Neural cell (in vitro differentiated cells): ENCODE data around the gene CERKL. TPM values are rescaled to one million over a fixed set of nuclear protein-coding genes. Genes with fewer than 3 reads are reported as not detected.

Source experiments
- H2AFZ ChIP-seq: fragments of 200-600, 300-800 bp; sonication (generic), shearing (Covaris generic); 2 replicates; pipeline ENCODE4 v1.6.0; 2014; ENCODE audit warnings: low read depth, mild to moderate bottlenecking, antibody characterized with exemption, low read length, moderate library complexity
- H3F3A ChIP-seq: fragments of 200-600 bp; shearing (Covaris generic); 2 replicates; pipeline ENCODE4 v1.6.1; 2016; ENCODE audit warnings: mild to moderate bottlenecking, moderate library complexity, mixed read lengths, antibody characterized with exemption, low read length; ENCODE audit not compliant: insufficient read depth, poor library complexity, severe bottlenecking
- H3K27ac ChIP-seq: fragments of 200-600, 300-800 bp; sonication (generic), shearing (Covaris generic); 2 replicates; pipeline ENCODE4 v1.5.1; 2014; ENCODE audit warnings: mild to moderate bottlenecking, low read length, moderate library complexity
- H3K27me3 ChIP-seq: fragments of 300-800, 200-600 bp; sonication (generic), shearing (Covaris generic); 2 replicates; pipeline ENCODE4 v1.6.0; 2014; ENCODE audit warnings: mild to moderate bottlenecking, low read depth, low read length, moderate library complexity; ENCODE audit not compliant: insufficient read depth
- H3K36me3 ChIP-seq: fragments of 300-800, 200-600 bp; sonication (generic), shearing (Covaris generic); 2 replicates; pipeline ENCODE4 v1.5.1; 2014; ENCODE audit warnings: mild to moderate bottlenecking, antibody characterized with exemption, low read length, moderate library complexity; ENCODE audit not compliant: insufficient read depth
- H3K4me2 ChIP-seq: fragments of 300-800, 200-600 bp; sonication (generic), shearing (Covaris generic); 2 replicates; pipeline ENCODE4 v1.6.0; 2014; ENCODE audit warnings: mild to moderate bottlenecking, low read length
- H3K4me3 ChIP-seq: fragments of 300-800, 200-600 bp; sonication (generic), shearing (Covaris generic); 2 replicates; pipeline ENCODE4 v1.5.1; 2014; ENCODE audit warnings: mild to moderate bottlenecking, low read length, moderate library complexity
- H3K79me2 ChIP-seq: fragments of 200-600 bp; shearing (Covaris generic); replicated peaks from 2 replicates; pipeline ENCODE4 v1.6.0; 2014; ENCODE audit warnings: mild to moderate bottlenecking, low read length, moderate library complexity; ENCODE audit not compliant: insufficient read depth
- H3K9ac ChIP-seq: fragments of 300-800, 200-600 bp; sonication (generic), shearing (Covaris generic); 2 replicates; pipeline ENCODE4 v1.6.1; 2016; ENCODE audit warnings: mild to moderate bottlenecking, low read length, mixed read lengths
- H3K9me2 ChIP-seq: fragments of 200-600 bp; shearing (Covaris generic); 2 replicates; pipeline ENCODE4 v1.6.1; 2016; ENCODE audit warnings: mild to moderate bottlenecking, low read length, mixed read lengths; ENCODE audit not compliant: insufficient read depth
- H3K9me3 ChIP-seq: fragments of 200-600, 300-800 bp; sonication (generic), shearing (Covaris generic); 2 replicates; pipeline ENCODE4 v1.6.1; 2016; ENCODE audit warnings: mild to moderate bottlenecking, mixed run types, low read length, moderate library complexity, mixed read lengths
- H4K20me1 ChIP-seq: fragments of 200-600 bp; shearing (Covaris generic); 2 replicates; pipeline ENCODE4 v1.6.1; 2016; ENCODE audit warnings: mild to moderate bottlenecking, mixed run types; ENCODE audit not compliant: insufficient read depth
- CTCF ChIP-seq: fragments of 450-650 bp; IDR thresholded peaks from 2 replicates; pipeline ENCODE4 v1.5.1; 2014; ENCODE audit warnings: antibody characterized with exemption, mild to moderate bottlenecking, moderate library complexity; ENCODE audit not compliant: poor library complexity, severe bottlenecking
- EP300 ChIP-seq: fragments of 450-650 bp; conservative IDR thresholded peaks from 2 replicates; pipeline ENCODE4 v1.6.1; 2014; ENCODE audit warnings: antibody characterized with exemption, mild to moderate bottlenecking, moderate library complexity; ENCODE audit not compliant: poor library complexity, severe bottlenecking
- EZH2 ChIP-seq: fragments of 200-600, 300-800 bp; shearing (Covaris generic), sonication (generic); IDR thresholded peaks from 2 replicates; pipeline ENCODE4 v1.6.1; 2014; ENCODE audit warnings: antibody characterized with exemption, low read length, borderline replicate concordance, mild to moderate bottlenecking; ENCODE audit not compliant: insufficient read depth, poor library complexity, severe bottlenecking
- MXI1 ChIP-seq: fragments of 450-650 bp; conservative IDR thresholded peaks from 2 replicates; pipeline ENCODE4 v1.6.1; 2014; ENCODE audit warnings: antibody characterized with exemption, mild to moderate bottlenecking; ENCODE audit not compliant: poor library complexity, severe bottlenecking
- POLR2AphosphoS5 ChIP-seq: IDR thresholded peaks from 2 replicates; pipeline ENCODE4 v1.6.1; 2012
- RAD21 ChIP-seq: fragments of 450-650 bp; conservative IDR thresholded peaks from 2 replicates; pipeline ENCODE4 v1.6.1; 2014; ENCODE audit warnings: antibody characterized with exemption, mild to moderate bottlenecking, moderate library complexity
- REST ChIP-seq: IDR thresholded peaks from 2 replicates; pipeline ENCODE4 v1.6.1; 2012; ENCODE audit warnings: borderline replicate concordance
- SMC3 ChIP-seq: fragments of 450-650 bp; conservative IDR thresholded peaks from 2 replicates; pipeline ENCODE4 v1.6.1; 2014; ENCODE audit warnings: antibody characterized with exemption, mild to moderate bottlenecking, moderate library complexity; ENCODE audit not compliant: poor library complexity
- TAF1 ChIP-seq: IDR thresholded peaks from 2 replicates; pipeline ENCODE4 v1.6.1; 2012; ENCODE audit warnings: low read depth
- polyA plus RNA-seq: library from polyadenylated mRNA; depleted of rRNA; stranded (reverse); fragments of >200 nt; gene quantifications from 2 replicates; pipeline ENCODE4 v1.2.3, GENCODE V29; 2014

The CERKL gene
- polyA plus RNA-seq, 1 donor from 2014 or later = not detected

GRCh38 chr2:181614874-181615638 lies 41.8 kb downstream of the CERKL start:
- H3K27ac ChIP-seq = no peak overlapping the region

GRCh38 chr2:181613241-181613640 lies 43.7 kb downstream of the CERKL start:
- no peak overlapping the region for H3K4me2 ChIP-seq
- H3K9ac ChIP-seq = no peak overlapping the region
- no peak overlapping the region for H3K4me3 ChIP-seq
- no peaks in the 10 kb centered on the region for H3K27me3 ChIP-seq
- no peak overlapping the region for H3K27ac ChIP-seq
- H4K20me1 ChIP-seq = no peaks in the 10 kb centered on the region
- no peaks in the 10 kb centered on the region for H3K9me3 ChIP-seq
- H3K9me2 ChIP-seq = no peaks in the 10 kb centered on the region
- H2AFZ ChIP-seq = no peak overlapping the region
- no peaks in the 10 kb centered on the region for H3K36me3 ChIP-seq
- no peaks in the 10 kb centered on the region for H3K79me2 ChIP-seq
- H3F3A ChIP-seq = no peaks in the 10 kb centered on the region
- TF ChIP-seq TAF1 = no peak
- no peak for TF ChIP-seq EP300
- TF ChIP-seq POLR2AphosphoS5 = no peak
- no peak for TF ChIP-seq EZH2
- TF ChIP-seq MXI1 = no peak
- no peak for TF ChIP-seq CTCF
- no peak for TF ChIP-seq SMC3
- TF ChIP-seq RAD21 = no peak

More at GRCh38 chr2:181614874-181615638, 41.8 kb downstream of the CERKL start:
- H3K79me2 ChIP-seq = no peaks in the 10 kb centered on the region
- no peaks in the 10 kb centered on the region for H4K20me1 ChIP-seq
- TF ChIP-seq POLR2AphosphoS5 (no peak), REST (no peak), CTCF (no peak), EP300 (no peak), MXI1 (no peak), EZH2 (no peak), RAD21 (no peak), TAF1 (no peak), SMC3 (no peak)
- no peaks in the 10 kb centered on the region for H3K9me2 ChIP-seq
- no peaks in the 10 kb centered on the region for H3F3A ChIP-seq
- H3K27me3 ChIP-seq = no peaks in the 10 kb centered on the region
- H3K4me3 ChIP-seq = no peak overlapping the region
- no peak overlapping the region for H3K4me2 ChIP-seq
- H3K9me3 ChIP-seq = no peaks in the 10 kb centered on the region
- H3K9ac ChIP-seq = no peak overlapping the region
- H2AFZ ChIP-seq = no peak overlapping the region
- no peaks in the 10 kb centered on the region for H3K36me3 ChIP-seq
